Measurements from ENCODE around the gene TAS2R19.

The TAS2R19 gene

GRCh38 chr12:10994307-10994706 is 28.1 kb downstream of the TAS2R19 start:
- no peak for DNase-seq (ENCODE audit: low read depth in 3 of 3)

GRCh38 chr12:10989107-10989506 is 33.3 kb downstream of the TAS2R19 start:
- DNase-seq (ENCODE audit: low read depth in 3 of 3), result no peak

GRCh38 chr12:10986812-10987211 is 35.6 kb downstream of the TAS2R19 start, which contains the start of gene TAS2R50:
Gene TAS2R50 (minus strand): TSS chr12:10986912. CDS start chr12:10986860, 52 bp downstream.
- DNase-seq (ENCODE audit: low read depth in 3 of 3), result no peak

- DNase-seq (ENCODE audit: low read depth in 3 of 3), result peak in 1 of 3 experiments; percentile 4
Observed at GRCh38 chr12:10982244-10982643, 40.2 kb downstream of the TAS2R19 start.

GRCh38 chr12:10974965-10975364 is 47.5 kb downstream of the TAS2R19 start:
- no peak for DNase-seq (ENCODE audit: low read depth in 3 of 3)

Data from stimulated activated CD4-positive, alpha-beta T cell treated with anti-CD3 and anti-CD28 coated beads, TNF-alpha, amount 100 ng/mL, for 4 hours (primary cell).